SK-N-SH (cell line): ENCODE results near the gene CYP26C1. TPM values are rescaled to one million over a fixed set of nuclear protein-coding genes. Genes with fewer than 3 reads are reported as not detected.

Source experiments
- CTCF ChIA-PET: fragments of 300-600, 350-600 bp; formaldehyde crosslinking; extraction: SDS; loops from one replicate; lab custom pipeline; 2021; lab: Yijun Ruan, JAX
- POLR2A ChIA-PET: fragments of 350-600 bp; sonication (Branson Sonifier 250); formaldehyde crosslinking; extraction: SDS; loops from one replicate; lab custom pipeline; 2020; ENCODE audit warnings: antibody characterized with exemption, inconsistent platforms; lab: Yijun Ruan, JAX
- DNase-seq: peaks from one replicate; pipeline ENCODE4 v3.0.0; 2012
- H2AFZ ChIP-seq: fragments of 200-600 bp; sonication (generic); 2 replicates; pipeline ENCODE4 v1.8.1; 2016; ENCODE audit warnings: antibody characterized with exemption, mild to moderate bottlenecking, low read depth
- H3F3A ChIP-seq: fragments of 200-600 bp; sonication (generic); replicated peaks from 2 replicates; pipeline ENCODE3; 2016; ENCODE audit warnings: antibody characterized with exemption, mild to moderate bottlenecking; ENCODE audit not compliant: insufficient read depth
- H3K27ac ChIP-seq, 2 experiments: fragments of 200-500 bp in 1 of 2; fragments of 200-600 bp in 1 of 2; sonication (Bioruptor generic) in 1 of 2; sonication (generic), shearing (Covaris generic) in 1 of 2; 2 replicates each; pipeline versions ENCODE4 v1.5.1 to v1.6.1; 2014 to 2016; ENCODE audit warnings: low read depth in 2 of 2, inconsistent platforms in 1 of 2, low read length in 1 of 2, mild to moderate bottlenecking in 1 of 2, mixed read lengths in 1 of 2
- H3K27me3 ChIP-seq: fragments of 200-600 bp; sonication (generic), shearing (Covaris generic); 2 replicates; pipeline ENCODE4 v1.6.1; 2016; ENCODE audit warnings: mixed run types; ENCODE audit not compliant: insufficient read depth
- H3K36me3 ChIP-seq, 2 experiments: fragments of 200-500 bp in 1 of 2; fragments of 200-600 bp in 1 of 2; sonication (Bioruptor generic) in 1 of 2; sonication (generic) in 1 of 2; replicated peaks in 1 of 2; 2 replicates each; pipeline versions ENCODE3 to v1.5.1; 2014 to 2016; ENCODE audit warnings: low read length in 1 of 2, mild to moderate bottlenecking in 1 of 2; ENCODE audit not compliant: insufficient read depth in 2 of 2, control insufficient read depth in 1 of 2
- H3K4me1 ChIP-seq, 2 experiments: fragments of 200-500 bp in 1 of 2; fragments of 200-600 bp in 1 of 2; sonication (Bioruptor generic) in 1 of 2; sonication (generic), shearing (Covaris generic) in 1 of 2; 2 replicates each; pipeline versions ENCODE4 v1.5.1 to v1.6.1; 2014 to 2016; ENCODE audit warnings: low read depth in 1 of 2, low read length in 1 of 2, mixed run types in 1 of 2; ENCODE audit not compliant: insufficient read depth in 2 of 2, control insufficient read depth in 1 of 2
- H3K4me2 ChIP-seq: fragments of 200-600 bp; sonication (generic), shearing (Covaris generic); 2 replicates; pipeline ENCODE4 v1.6.1; 2017; ENCODE audit warnings: mixed run types
- H3K4me3 ChIP-seq, 2 experiments: fragments of 200-500 bp in 1 of 2; fragments of 200-600 bp in 1 of 2; sonication (Bioruptor generic) in 1 of 2; sonication (generic), shearing (Covaris generic) in 1 of 2; 2 replicates each; pipeline versions ENCODE4 v1.5.1 to v1.8.1; 2014 to 2016; ENCODE audit warnings: low read depth in 2 of 2, inconsistent platforms in 1 of 2, low read length in 1 of 2, mild to moderate bottlenecking in 1 of 2, mixed read lengths in 1 of 2, moderate library complexity in 1 of 2
- H3K79me2 ChIP-seq: fragments of 200-600 bp; sonication (generic); 2 replicates; pipeline ENCODE4 v1.8.1; 2017; ENCODE audit warnings: mild to moderate bottlenecking; ENCODE audit not compliant: insufficient read depth
- H3K9ac ChIP-seq: fragments of 200-600 bp; sonication (generic); 2 replicates; pipeline ENCODE4 v1.6.1; 2017; ENCODE audit warnings: mixed run types
- H3K9me2 ChIP-seq: fragments of 200-600 bp; sonication (generic); 2 replicates; pipeline ENCODE4 v1.6.1; 2017; ENCODE audit warnings: mixed run types
- H3K9me3 ChIP-seq: fragments of 200-600 bp; sonication (generic); 2 replicates; pipeline ENCODE4 v1.6.1; 2017; ENCODE audit warnings: mixed run types, mild to moderate bottlenecking, moderate library complexity
- H4K20me1 ChIP-seq: fragments of 200-600 bp; sonication (generic); 2 replicates; pipeline ENCODE4 v1.6.1; 2017; ENCODE audit warnings: mild to moderate bottlenecking, mixed run types; ENCODE audit not compliant: insufficient read depth
- CHD2 ChIP-seq: fragments of 150-350 bp; IDR thresholded peaks from 2 replicates; pipeline ENCODE4 v1.6.1; 2018; ENCODE audit warnings: low read length; ENCODE audit not compliant: partially characterized antibody
- EP300 ChIP-seq, 2 experiments: IDR thresholded peaks; 2 replicates each; pipeline versions ENCODE4 v1.4.0 to v1.6.1; 2012; ENCODE audit warnings: borderline replicate concordance in 1 of 2, low read depth in 1 of 2, low read length in 1 of 2
- FOSL2 ChIP-seq: IDR thresholded peaks from 2 replicates; pipeline ENCODE4 v1.4.0; 2012; ENCODE audit warnings: low read depth, mild to moderate bottlenecking, moderate library complexity, borderline replicate concordance
- FOXM1 ChIP-seq: IDR thresholded peaks from 2 replicates; pipeline ENCODE4 v1.4.0; 2012; ENCODE audit warnings: low read depth, mild to moderate bottlenecking
- MEF2A ChIP-seq: IDR thresholded peaks from 2 replicates; pipeline ENCODE4 v1.4.0; 2012; ENCODE audit warnings: low read depth, borderline replicate concordance
- MXI1 ChIP-seq: IDR thresholded peaks from 2 replicates; pipeline ENCODE4 v1.6.1; 2012; ENCODE audit warnings: mild to moderate bottlenecking, low read depth, low read length, improper control_type of control experiment
- NRF1 ChIP-seq: IDR thresholded peaks from 2 replicates; pipeline ENCODE4 v1.6.1; 2012; ENCODE audit warnings: low read depth, mild to moderate bottlenecking, low read length
- POLR2AphosphoS5 ChIP-seq: IDR thresholded peaks from 2 replicates; pipeline ENCODE4 v1.6.1; 2012; ENCODE audit warnings: low read depth, low read length
- RAD21 ChIP-seq: IDR thresholded peaks from 2 replicates; pipeline ENCODE4 v1.6.1; 2012; ENCODE audit warnings: mild to moderate bottlenecking, low read length
- RFX5 ChIP-seq: IDR thresholded peaks from 2 replicates; pipeline ENCODE4 v1.6.1; 2012; ENCODE audit warnings: mild to moderate bottlenecking, improper control_type of control experiment, low read length
- RXRA ChIP-seq: IDR thresholded peaks from 2 replicates; pipeline ENCODE4 v1.4.0; 2012; ENCODE audit warnings: low read depth, mild to moderate bottlenecking, borderline replicate concordance
- SIN3A ChIP-seq: IDR thresholded peaks from 2 replicates; pipeline ENCODE4 v1.6.1; 2012; ENCODE audit warnings: low read depth, mild to moderate bottlenecking, low read length, moderate library complexity, borderline replicate concordance
- SMC3 ChIP-seq: IDR thresholded peaks from 2 replicates; pipeline ENCODE4 v1.6.1; 2012; ENCODE audit warnings: low read depth, low read length, improper control_type of control experiment
- TAF1 ChIP-seq: IDR thresholded peaks from 2 replicates; pipeline ENCODE4 v1.6.1; 2012; ENCODE audit warnings: low read depth, mild to moderate bottlenecking, low read length, moderate library complexity, borderline replicate concordance
- TEAD4 ChIP-seq: IDR thresholded peaks from 2 replicates; pipeline ENCODE4 v1.4.0; 2012; ENCODE audit warnings: mild to moderate bottlenecking, borderline replicate concordance; ENCODE audit not compliant: insufficient read depth
- YY1 ChIP-seq: IDR thresholded peaks from 2 replicates; pipeline ENCODE4 v1.4.0; 2012; ENCODE audit warnings: low read depth, mild to moderate bottlenecking
- WGBS: methylation state at CpG from one replicate; pipeline ENCODE4 v1.1.6; 2017; ENCODE audit warnings: low lambda C conversion rate; 5-methylcytosine and 5-hydroxymethylcytosine counted together
- polyA plus RNA-seq, 3 experiments: library from polyadenylated mRNA; depleted of rRNA; stranded (reverse); fragments of >200 nt; gene quantifications; 2 replicates each; pipeline ENCODE4 v1.2.3, GENCODE V29; 2012
- TF ChIP-seq, protein P1 (sequence below): IDR thresholded peaks from 2 replicates; pipeline ENCODE4 v1.4.0; 2012; ENCODE audit warnings: low read depth, borderline replicate concordance
- TF ChIP-seq, protein P2 (sequence below): fragments of 150-350 bp; IDR thresholded peaks from 2 replicates; pipeline ENCODE4 v1.6.1; 2016; ENCODE audit warnings: mild to moderate bottlenecking, low read depth, low read length
- TF ChIP-seq, protein P3 (sequence below): IDR thresholded peaks from 2 replicates; pipeline ENCODE4 v1.4.0; 2012; ENCODE audit warnings: low read depth

Gene CYP26C1
- polyA plus RNA-seq, 1 of the 3 experiments (the other 2 are of a cell fraction), result not detected

DNA sequence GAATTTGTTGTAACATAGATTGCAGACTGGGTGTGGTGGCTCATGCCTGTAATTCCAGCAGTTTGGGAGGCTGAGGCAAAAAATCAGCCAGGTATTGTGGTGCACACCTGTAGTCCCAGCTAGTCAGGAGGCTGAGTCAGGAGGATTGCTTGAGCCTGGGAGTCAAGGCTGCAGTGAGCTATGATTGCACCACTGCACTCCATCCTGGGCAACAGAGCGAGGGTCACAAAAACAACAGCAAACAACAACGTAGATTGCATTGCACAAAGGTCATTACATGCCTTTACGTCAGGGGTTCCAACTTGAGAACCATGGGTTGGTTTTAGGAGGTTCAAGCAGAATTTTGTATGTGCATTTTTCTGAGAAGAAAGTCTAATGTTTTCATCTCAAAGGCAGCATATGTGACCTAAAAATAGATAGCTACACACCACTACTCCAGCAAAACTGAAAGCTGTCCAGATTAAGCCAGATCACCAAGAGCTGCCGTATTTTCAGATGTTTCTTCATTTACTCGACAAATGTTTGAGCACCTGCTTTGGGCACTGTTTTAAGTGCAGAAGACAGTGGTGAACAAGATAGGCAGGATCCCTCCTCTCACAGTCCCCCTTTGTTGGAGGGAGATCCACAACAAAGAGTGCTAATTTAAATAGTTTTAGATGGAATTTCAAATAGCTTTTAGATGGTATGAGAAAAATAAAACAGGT, 28.3 kb upstream of the CYP26C1 start:
- TF ChIP-seq RXRA (no peak), FOSL2 (no peak), EP300 (IDR thresholded peaks at IDR 0.05; ENCODE audit: borderline replicate concordance in 1 of 2, low read depth in 1 of 2, low read length in 1 of 2) (no peak), TEAD4 (no peak), MEF2A (no peak), TAF1 (no peak), CHD2 (no peak), FOXM1 (no peak), RAD21 (no peak), NRF1 (no peak)
- TF ChIP-seq, protein P1, sequence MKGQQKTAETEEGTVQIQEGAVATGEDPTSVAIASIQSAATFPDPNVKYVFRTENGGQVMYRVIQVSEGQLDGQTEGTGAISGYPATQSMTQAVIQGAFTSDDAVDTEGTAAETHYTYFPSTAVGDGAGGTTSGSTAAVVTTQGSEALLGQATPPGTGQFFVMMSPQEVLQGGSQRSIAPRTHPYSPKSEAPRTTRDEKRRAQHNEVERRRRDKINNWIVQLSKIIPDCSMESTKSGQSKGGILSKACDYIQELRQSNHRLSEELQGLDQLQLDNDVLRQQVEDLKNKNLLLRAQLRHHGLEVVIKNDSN, result no peak
- TF ChIP-seq, protein P2, sequence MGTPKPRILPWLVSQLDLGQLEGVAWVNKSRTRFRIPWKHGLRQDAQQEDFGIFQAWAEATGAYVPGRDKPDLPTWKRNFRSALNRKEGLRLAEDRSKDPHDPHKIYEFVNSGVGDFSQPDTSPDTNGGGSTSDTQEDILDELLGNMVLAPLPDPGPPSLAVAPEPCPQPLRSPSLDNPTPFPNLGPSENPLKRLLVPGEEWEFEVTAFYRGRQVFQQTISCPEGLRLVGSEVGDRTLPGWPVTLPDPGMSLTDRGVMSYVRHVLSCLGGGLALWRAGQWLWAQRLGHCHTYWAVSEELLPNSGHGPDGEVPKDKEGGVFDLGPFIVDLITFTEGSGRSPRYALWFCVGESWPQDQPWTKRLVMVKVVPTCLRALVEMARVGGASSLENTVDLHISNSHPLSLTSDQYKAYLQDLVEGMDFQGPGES, result no peak
- TF ChIP-seq, protein P3, sequence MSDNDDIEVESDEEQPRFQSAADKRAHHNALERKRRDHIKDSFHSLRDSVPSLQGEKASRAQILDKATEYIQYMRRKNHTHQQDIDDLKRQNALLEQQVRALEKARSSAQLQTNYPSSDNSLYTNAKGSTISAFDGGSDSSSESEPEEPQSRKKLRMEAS, result no peak
- TF ChIP-seq, all 33 proteins: peak for 0
- DNase-seq, result no peak
- Histone ChIP-seq H4K20me1 (no peaks in the 10 kb centered on the region), H3F3A (peaks cover 15% of the 10 kb centered on the region), H3K79me2 (no peaks in the 10 kb centered on the region), H2AFZ (no peak overlapping the region), H3K4me2 (no peak overlapping the region; the same call in 1 of the 2 replicates), H3K4me1 (peaks cover 0 to 34% of the 10 kb centered on the region in 2 experiments; a peak in 3 of 4 replicates), H3K27ac (no peak overlapping the region), H3K9me3 (no peaks in the 10 kb centered on the region), H3K36me3 (no peaks in the 10 kb centered on the region), H3K27me3 (no peaks in the 10 kb centered on the region), H3K4me3 (no peak overlapping the region), H3K9me2 (no peaks in the 10 kb centered on the region), H3K9ac (no peak overlapping the region)
- CTCF ChIA-PET, result interaction anchor here (0.6 to 0.7 kb wide), 2 partner anchors 18 to 35 kb away, joined by 3 read pairs; no protein-coding TSS in a partner anchor
- WGBS, result 93% methylated on average over 5 of the region's 5 CpGs
- POLR2A ChIA-PET, result no interaction called here

DNA sequence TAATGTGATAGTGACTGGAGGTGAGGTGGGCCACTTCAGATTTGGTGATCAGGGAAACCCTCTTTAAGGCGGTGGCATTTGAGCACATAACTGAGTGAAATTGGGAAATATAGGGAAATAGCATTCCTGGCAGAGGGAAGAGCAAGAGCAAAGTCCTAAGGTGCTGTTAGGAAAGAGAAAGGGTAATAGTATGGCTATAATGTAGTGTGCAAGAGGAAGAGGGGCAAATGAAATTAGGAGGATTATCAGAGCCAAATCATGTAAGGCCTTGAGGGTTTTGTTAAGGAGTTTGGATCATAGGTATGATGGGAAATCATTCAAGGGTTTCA, 27.8 kb upstream of the CYP26C1 start:
- peaks cover 0 to 34% of the 10 kb centered on the region in 2 experiments; a peak in 3 of 4 replicates for H3K4me1 ChIP-seq
- ChIA-PET POLR2A (no interaction called here), CTCF (interaction anchor here (0.7 kb wide), 1 partner anchor 18 kb away, joined by 3 read pairs; no protein-coding TSS in a partner anchor)
- WGBS, result 100% methylated on average over 1 of the region's 1 CpG
- H3K27ac ChIP-seq, result no peak overlapping the region
- H3K79me2 ChIP-seq, result no peaks in the 10 kb centered on the region
- H3K27me3 ChIP-seq, result no peaks in the 10 kb centered on the region
- H2AFZ ChIP-seq, result no peak overlapping the region
- H3K4me3 ChIP-seq, result no peak overlapping the region
- H3K9me3 ChIP-seq, result no peaks in the 10 kb centered on the region
- H3K36me3 ChIP-seq, result no peaks in the 10 kb centered on the region
- no peak for DNase-seq
- peaks cover 15% of the 10 kb centered on the region for H3F3A ChIP-seq
- H3K9me2 ChIP-seq, result no peaks in the 10 kb centered on the region
- TF ChIP-seq RXRA, result no peak
- no peak for TF ChIP-seq RFX5
- TF ChIP-seq SMC3, result no peak
- TF ChIP-seq POLR2AphosphoS5, result no peak
- no peak for TF ChIP-seq TEAD4
- TF ChIP-seq MXI1, result no peak
- no peak for TF ChIP-seq YY1
- no peak for TF ChIP-seq FOXM1
- no peak for TF ChIP-seq SIN3A
- no peaks in the 10 kb centered on the region for H4K20me1 ChIP-seq
- H3K9ac ChIP-seq, result no peak overlapping the region
- H3K4me2 ChIP-seq, result no peak overlapping the region; the same call in 1 of the 2 replicates
